NCI-H187 (cell line): ENCODE data around the gene VKORC1L1.
A peak's percentile ranks its signal among the peaks of the same experiment; 100 is the strongest.
"Not testable (repeated sequence)": the region's sequence is repeated elsewhere in the genome, so short reads cannot be mapped to it uniquely, and the experiment has no call there.

Source experiments
- DNase-seq, 2 experiments: peaks; one replicate each; lab custom pipeline; 2025; lab: John Stamatoyannopoulos, UW

Gene VKORC1L1

DNA sequence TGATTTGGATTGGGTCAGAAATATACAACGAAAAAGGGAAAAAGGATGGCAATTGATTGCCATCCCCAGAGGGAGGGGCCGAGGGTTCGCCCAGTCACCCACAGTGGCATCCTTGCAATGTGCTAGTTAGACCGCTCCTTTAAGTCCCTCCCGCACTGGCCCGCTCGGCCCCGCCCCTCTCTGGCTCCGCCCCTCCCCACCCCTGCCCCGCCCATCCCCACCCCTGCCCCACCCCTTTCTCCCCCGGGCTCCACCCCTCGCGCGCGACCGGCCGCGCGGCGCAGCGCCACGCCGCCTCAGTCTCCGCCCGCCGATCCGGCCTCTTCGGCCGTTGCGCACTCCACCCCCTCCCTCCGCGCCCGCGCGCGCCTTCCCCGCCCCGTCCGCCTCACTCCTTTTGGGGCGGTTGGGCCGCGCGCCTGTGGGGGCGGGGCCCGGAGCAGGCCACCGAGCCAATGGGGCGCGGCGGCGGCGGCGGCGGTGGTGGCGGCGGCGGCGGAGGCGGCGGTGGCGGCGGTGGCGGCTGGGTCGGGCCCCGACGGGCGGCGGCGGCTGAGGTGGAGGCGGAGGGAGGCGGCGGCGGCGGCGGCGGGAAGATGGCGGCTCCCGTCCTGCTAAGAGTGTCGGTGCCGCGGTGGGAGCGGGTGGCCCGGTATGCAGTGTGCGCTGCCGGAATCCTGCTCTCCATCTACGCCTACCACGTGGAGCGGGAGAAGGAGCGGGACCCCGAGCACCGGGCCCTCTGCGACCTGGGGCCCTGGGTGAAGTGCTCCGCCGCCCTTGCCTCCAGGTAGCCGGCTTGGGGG is at the start of gene VKORC1L1:
Gene VKORC1L1 (plus strand): TSS at position 299 of the 806 bp plus-strand sequence. CDS start 298 bp downstream, at position 597.
- DNase-seq, result peak; percentile 84 to 93

DNA sequence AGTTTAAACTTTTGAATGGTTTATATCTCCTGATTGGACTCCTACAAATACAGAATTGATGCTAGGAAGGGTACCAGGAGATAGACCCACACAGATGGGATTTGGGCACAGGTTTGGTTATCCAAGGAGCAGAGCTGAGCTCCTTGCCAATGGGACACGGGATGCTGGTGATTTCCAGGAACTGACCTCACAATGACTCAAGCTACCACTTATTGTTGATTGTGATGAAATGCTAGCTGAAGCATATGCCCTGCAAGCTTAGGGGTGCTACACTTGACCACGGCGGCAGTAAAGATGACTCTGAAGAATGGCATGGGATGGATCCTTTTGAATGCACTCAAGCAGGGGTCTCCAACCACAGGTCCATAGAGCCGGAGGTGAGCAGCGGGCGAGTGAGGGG is 45.5 kb upstream of the VKORC1L1 start:
- no peak for DNase-seq

DNA sequence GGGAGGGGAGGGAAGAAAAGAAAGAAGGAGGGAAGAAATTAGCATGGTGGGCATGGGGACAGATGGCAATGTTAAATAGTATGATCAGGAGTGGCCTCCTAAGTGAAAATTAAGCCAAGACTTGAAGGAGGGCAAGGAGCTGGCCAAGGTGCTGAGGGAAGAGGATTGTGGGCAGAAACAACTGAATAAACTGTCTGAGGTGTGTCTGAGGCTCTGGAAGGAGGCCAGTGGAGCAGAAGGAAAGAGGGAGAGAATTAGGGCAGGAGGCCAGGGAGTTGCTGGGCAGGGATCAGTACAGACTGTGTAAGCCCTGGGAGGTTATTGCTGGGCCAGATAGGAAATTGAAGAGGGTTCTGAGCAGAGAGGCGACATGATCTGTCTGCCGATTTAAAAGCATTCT is 40.6 kb upstream of the VKORC1L1 start:
- DNase-seq, result no peak

DNA sequence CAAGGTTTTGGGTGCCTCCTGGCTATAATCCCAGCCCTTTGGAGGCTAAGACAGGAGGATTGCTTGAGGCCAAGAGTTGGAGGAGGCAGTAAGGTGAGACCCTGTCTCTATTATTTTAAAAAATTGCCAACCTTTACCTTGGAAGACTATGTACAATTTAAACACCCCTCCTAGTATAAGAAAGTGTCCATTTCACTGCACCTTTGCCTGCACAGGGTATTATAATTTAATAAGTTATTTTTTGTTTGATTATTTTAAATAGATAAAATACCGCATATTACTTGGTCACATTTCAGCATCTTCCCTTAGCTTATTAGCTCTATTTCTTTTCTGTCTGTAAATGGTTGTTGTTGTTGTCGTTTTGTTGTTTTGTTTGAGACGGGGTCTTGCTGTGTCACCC is 36.2 kb upstream of the VKORC1L1 start:
- not testable (repeated sequence) for DNase-seq

- not testable (repeated sequence) for DNase-seq
Observed at GRCh38 chr7:65837541-65837956, 35.3 kb upstream of the VKORC1L1 start.

DNA sequence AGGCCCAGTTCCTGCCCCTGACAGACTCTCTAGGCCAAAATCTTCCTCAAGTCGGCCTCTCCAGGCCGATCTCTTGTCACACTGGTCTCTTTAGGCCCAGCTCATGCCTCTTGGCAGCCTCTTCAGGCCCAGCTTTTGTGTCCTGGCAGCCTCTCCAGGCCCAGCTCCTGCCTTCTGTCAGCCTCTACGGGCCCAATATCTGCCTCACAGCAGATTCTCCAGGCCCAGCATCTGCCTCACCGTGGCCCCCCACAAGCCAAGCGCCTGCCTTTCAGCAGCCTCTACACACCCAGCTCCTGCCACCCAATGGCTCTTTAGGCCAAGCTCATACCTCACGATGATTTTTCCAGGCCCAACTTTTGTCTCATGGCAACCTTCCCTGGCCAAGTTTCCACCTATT is 33.0 kb upstream of the VKORC1L1 start:
- no peak for DNase-seq

- DNase-seq, result no peak
Observed at GRCh38 chr7:65840446-65840845, 32.4 kb upstream of the VKORC1L1 start.

GRCh38 chr7:65843616-65844015 is 29.3 kb upstream of the VKORC1L1 start:
- not testable (repeated sequence) for DNase-seq

- DNase-seq, result no peak
Observed at GRCh38 chr7:65846008-65846570, 26.8 kb upstream of the VKORC1L1 start.

DNA sequence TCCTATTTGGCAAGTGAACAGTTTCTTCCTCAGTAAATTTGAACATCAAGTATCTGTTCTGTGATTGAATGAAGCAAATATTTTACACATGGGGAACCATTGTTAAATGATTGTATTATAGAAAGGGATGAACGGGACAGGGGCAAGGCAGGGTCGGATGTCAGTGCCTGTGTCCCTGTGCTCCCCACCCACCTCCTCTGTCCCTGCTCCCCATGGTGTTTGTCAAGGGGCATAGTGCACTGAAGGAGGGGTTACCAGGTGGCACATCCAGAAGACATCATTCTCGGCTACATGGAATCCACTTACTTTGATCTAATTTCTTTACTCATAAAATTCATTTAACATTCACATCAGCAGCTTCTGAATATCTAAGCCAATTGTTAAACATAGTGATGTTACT is 19.4 kb upstream of the VKORC1L1 start:
- DNase-seq, result not testable (repeated sequence)

- DNase-seq, result not testable (repeated sequence)
Observed at GRCh38 chr7:65853892-65854291, 19.0 kb upstream of the VKORC1L1 start.

DNA sequence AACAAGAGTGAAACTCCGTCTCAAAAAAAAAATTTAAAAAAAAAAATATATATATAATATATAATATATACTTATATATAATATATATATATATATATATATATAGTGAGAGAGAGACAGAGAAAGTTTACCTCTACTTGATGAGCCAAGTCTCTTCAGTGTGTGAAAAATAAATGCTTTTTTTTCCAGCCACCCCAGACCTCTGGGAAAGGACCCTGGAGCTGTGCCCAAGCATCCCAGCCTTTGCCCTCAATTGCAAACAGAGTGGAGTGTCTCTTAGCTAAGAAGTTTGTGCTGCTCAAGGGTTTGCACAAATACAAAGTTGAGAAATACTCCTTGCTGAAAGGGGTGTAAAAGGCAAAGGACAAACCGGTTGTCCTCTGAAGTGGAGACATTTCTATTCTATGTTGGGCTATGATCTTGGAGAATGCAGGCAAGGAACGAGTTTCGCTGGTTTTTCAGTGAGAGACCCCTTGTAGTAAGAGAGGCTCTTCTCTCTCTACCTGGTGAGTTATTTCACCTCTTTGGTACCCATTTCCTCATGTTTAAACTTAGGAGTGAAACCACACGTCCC is 15.5 kb upstream of the VKORC1L1 start:
- DNase-seq, result not testable (repeated sequence)

GRCh38 chr7:65858660-65859059 is 14.2 kb upstream of the VKORC1L1 start:
- DNase-seq, result not testable (repeated sequence)

DNA sequence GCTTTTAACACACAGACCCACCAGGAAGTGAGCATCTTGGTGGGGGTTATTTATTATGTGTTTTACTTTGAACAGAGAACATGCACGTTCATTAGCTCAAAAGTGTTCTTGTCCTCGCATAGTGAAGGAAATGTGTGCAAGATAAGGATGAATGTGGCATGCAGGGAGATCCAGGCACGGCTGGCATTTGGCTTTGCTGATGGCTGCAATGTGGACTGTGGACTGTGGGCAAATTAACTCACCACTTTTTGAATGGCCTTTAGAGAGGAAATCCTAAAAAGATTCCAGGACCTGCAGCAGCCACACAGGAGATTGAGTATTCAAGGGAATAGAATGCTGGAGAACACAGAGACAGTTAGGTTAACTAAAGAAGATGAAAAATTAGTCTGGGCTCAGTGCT is 6.6 kb upstream of the VKORC1L1 start:
- not testable (repeated sequence) for DNase-seq

DNA sequence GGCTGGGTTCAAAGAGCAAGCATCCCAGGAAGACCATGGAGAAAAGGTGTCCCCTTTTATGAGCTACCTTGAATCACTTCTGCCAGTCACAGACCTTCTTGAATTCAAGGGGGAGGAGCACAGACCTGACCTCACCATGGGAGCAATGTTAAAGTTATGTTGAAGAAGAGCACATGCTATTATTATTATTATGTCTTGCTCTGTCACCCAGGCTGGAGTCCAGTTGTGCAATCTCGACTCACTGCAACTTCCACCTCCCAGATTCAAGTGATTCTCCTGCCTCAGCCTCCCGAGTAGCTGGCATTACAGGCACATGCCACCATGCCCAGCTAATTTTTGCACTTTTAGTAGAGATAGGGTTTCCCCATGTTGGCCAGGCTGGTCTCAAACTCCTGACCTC is 5.2 kb upstream of the VKORC1L1 start:
- not testable (repeated sequence) for DNase-seq

DNA sequence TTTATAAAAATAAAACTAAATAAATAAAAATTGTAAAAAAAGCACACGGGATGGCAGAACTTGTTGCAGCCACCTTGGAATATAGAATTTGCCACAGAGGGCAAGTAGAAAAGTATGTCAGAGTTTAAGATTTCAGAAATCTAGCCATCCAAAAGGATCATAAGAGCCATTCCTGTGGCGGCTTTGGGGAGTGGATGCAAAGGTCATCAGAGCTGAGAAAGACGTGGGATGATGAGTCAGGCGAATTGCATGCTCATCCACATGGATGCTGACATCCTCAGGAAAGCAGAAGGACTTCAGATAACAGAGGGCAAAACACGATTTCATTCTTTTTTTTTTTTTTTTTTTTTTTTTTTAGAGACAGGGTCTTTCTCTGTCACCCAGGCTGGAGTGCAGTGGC is 3.6 kb upstream of the VKORC1L1 start:
- DNase-seq, result not testable (repeated sequence)

- DNase-seq, result not testable (repeated sequence)
Observed at GRCh38 chr7:65871451-65871850, 1.4 kb upstream of the VKORC1L1 start.

DNA sequence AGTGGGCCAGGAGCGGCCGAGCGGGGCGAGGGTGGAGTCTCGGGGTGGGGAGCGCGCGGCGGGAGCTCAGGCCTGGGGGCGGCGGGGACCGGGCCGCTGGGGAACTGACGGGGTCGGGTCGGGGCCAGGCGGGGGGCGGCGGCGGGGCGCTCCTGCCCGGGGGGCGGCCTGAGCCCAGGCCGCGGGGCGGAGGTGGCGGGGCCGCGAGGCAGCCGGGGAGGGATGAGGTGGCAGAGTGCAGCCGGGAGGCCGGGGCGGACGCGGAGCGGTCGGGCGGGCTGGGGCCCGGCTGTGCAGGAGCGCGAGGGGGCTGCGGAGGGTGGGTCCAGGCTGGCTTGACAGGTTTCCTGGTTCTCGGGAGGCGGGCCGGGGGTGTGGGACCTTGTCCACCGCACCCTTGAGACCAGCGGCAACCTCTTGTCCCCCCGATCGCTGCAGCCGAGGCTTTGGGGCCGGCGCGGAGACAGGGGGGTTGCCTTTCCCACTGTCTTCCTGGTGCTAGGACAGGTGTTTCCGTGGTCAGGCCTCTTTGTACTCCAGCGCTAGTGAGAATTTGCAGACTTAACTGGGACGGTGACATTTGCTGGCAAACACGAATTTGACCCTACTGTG is 814 bp downstream of the VKORC1L1 start:
- DNase-seq, result not testable (repeated sequence)

GRCh38 chr7:65875715-65876114 is 2.8 kb downstream of the VKORC1L1 start:
- not testable (repeated sequence) for DNase-seq

DNA sequence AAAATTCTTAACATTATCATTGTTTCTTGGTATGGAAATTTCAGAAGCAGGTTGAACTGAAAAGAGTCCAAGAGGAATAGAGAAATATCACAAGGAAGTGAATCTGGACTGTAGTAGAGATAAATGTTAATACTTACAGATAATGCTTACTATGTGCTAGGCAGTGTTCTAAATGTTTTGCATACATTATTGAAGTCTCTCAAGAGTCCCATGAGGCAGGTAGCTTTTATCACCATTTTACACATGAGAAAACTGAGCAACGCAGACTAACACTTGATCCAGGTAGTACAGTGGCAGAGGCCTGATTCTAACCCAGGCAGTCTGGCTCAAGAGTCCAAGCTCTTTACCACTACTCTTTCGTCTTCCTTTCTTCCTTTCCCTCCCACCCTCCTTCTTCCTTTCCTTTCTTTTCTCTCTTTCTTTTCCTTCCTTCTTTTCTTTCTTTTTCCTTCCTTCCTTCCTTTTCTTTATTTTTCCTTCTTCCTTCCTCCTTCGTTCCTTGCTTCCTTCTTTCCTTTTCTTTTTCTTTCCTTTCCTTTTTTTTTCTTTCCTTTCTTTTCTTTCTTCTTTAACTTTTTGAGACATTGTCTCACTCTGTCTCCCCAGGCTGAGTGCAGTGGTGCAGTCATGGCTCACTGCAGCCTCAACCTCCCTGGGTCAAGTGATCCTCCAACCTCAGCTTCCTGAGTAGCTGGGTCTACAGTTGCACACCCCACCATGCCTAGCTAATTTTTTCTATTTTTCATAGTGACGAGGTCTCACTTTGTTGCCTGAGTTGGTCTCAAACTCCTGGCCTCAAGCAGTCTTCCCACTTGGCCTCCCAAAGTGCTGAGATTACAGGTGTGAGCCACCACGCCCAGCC is 6.6 kb downstream of the VKORC1L1 start:
- DNase-seq, result not testable (repeated sequence)

DNA sequence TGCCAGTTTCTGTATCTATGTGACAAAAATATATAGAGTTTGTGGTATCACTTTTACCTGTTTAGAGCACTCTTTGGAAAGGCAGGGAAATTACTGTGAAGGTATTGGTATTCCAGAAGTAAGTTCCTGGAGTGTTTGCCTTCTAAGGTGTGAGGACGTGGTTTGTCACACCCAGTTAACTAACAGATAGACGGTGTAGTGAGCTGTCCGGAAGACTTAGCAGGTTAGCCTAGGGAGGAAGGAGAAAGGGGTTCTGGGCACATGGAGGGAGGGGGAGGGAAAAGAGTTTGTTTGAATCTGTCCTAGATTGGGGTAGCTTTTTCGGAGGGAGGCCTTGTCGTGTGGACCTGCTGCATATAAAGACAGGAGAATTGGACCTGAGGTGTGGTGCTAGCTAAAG is 7.4 kb downstream of the VKORC1L1 start:
- not testable (repeated sequence) for DNase-seq

DNA sequence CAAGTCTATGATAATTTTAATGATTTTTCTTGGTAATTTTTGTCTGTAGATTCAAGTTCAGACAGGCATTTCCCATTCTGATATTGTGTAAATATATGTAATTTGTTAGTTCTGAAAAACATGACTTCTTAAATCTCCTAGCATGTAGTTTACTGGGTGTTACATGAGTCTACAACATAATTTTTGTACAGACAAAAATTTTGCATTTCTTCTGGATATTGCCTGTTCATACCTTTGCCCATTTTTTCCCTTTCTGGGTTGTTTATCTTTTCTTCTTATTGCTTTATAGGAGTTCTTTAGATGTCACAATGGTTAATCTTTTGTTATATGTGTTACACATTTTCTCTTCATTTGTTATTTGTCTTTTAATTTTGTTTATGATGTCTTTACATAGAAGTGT is 12.1 kb downstream of the VKORC1L1 start:
- not testable (repeated sequence) for DNase-seq
